ENCODE data around the gene RNF181. TPM values are rescaled to one million over a fixed set of nuclear protein-coding genes. Genes with fewer than 3 reads are reported as not detected.

RNF181 gene
- total and polyA plus RNA-seq, 4 donors: 90.2 to 296 (median 185) TPM

GRCh38 chr2:85596486-85597143, 1.1 kb downstream of the RNF181 start:
- Histone ChIP-seq H3K4me1 (ENCODE audit: control insufficient read depth in 5 of 5, insufficient read depth in 5 of 5, low read length in 5 of 5) (peaks cover 9 to 21% (median 17%) of the 10 kb centered on the region in 5 donors), H3K9me3 (ENCODE audit: control insufficient read depth in 4 of 4, insufficient read depth in 3 of 4, low read length in 3 of 4) (no peaks in the 10 kb centered on the region), H3K36me3 (ENCODE audit: control insufficient read depth in 4 of 4, insufficient read depth in 4 of 4, low read length in 4 of 4) (peaks cover 0 to 37% (median 12%) of the 10 kb centered on the region in 4 donors), H3K27me3 (ENCODE audit: control insufficient read depth in 3 of 3, insufficient read depth in 3 of 3, low read length in 2 of 3) (no peaks in the 10 kb centered on the region), H3K27ac (ENCODE audit: low read depth in 1 of 2, low read length in 1 of 2) (no peak overlapping the region), H3K4me3 (no peak overlapping the region), H3K9ac (ENCODE audit: insufficient read depth in 1 of 2, low read length in 2 of 2) (peak overlapping the region; percentile 63 to 88)
- DNase-seq: no peak
- no peak for TF ChIP-seq CTCF (IDR thresholded peaks at IDR 0.05; ENCODE audit: control extremely low read depth, extremely low read depth)
- WGBS, 2 donors: 67 to 72% methylated on average over 3 of the region's 3 CpGs
- ATAC-seq (ENCODE audit: insufficient read depth, low FRiP score): no peak

- Histone ChIP-seq H3K4me3 (no peak overlapping the region), H3K9me3 (ENCODE audit: control insufficient read depth in 4 of 4, insufficient read depth in 3 of 4, low read length in 3 of 4) (no peaks in the 10 kb centered on the region), H3K4me1 (ENCODE audit: control insufficient read depth in 5 of 5, insufficient read depth in 5 of 5, low read length in 5 of 5) (peaks cover 6 to 25% (median 18%) of the 10 kb centered on the region in 5 donors), H3K27ac (ENCODE audit: low read depth in 1 of 2, low read length in 1 of 2) (no peak overlapping the region), H3K9ac (ENCODE audit: insufficient read depth in 1 of 2, low read length in 2 of 2) (no peak overlapping the region), H3K36me3 (ENCODE audit: control insufficient read depth in 4 of 4, insufficient read depth in 4 of 4, low read length in 4 of 4) (peaks cover 0 to 36% (median 12%) of the 10 kb centered on the region in 4 donors), H3K27me3 (ENCODE audit: control insufficient read depth in 3 of 3, insufficient read depth in 3 of 3, low read length in 2 of 3) (no peaks in the 10 kb centered on the region)
- no peak for ATAC-seq (ENCODE audit: insufficient read depth, low FRiP score)
- WGBS, 2 donors: 85 to 92% methylated on average over 5 of the region's 5 CpGs
- TF ChIP-seq CTCF (IDR thresholded peaks at IDR 0.05; ENCODE audit: control extremely low read depth, extremely low read depth): no peak
- no peak for DNase-seq
Observed at GRCh38 chr2:85597241-85597640, 1.7 kb downstream of the RNF181 start.

- H3K27me3 ChIP-seq (ENCODE audit: control insufficient read depth in 3 of 3, insufficient read depth in 3 of 3, low read length in 2 of 3): no peaks in the 10 kb centered on the region
- DNase-seq: no peak
- WGBS, 2 donors: 84% methylated on average over 14 of the region's 14 CpGs
- H3K36me3 ChIP-seq (ENCODE audit: control insufficient read depth in 4 of 4, insufficient read depth in 4 of 4, low read length in 4 of 4): peaks cover 0 to 33% (median 12%) of the 10 kb centered on the region in 4 donors
- H3K9ac ChIP-seq (ENCODE audit: insufficient read depth in 1 of 2, low read length in 2 of 2): no peak overlapping the region
- no peak for ATAC-seq (ENCODE audit: insufficient read depth, low FRiP score)
- no peak for TF ChIP-seq CTCF (IDR thresholded peaks at IDR 0.05; ENCODE audit: control extremely low read depth, extremely low read depth)
- H3K27ac ChIP-seq (ENCODE audit: low read depth in 1 of 2, low read length in 1 of 2): no peak overlapping the region
- no peak overlapping the region for H3K4me3 ChIP-seq
- H3K4me1 ChIP-seq (ENCODE audit: control insufficient read depth in 5 of 5, insufficient read depth in 5 of 5, low read length in 5 of 5): peaks cover 7 to 25% (median 18%) of the 10 kb centered on the region in 5 donors
- no peaks in the 10 kb centered on the region for H3K9me3 ChIP-seq (ENCODE audit: control insufficient read depth in 4 of 4, insufficient read depth in 3 of 4, low read length in 3 of 4)
Observed at GRCh38 chr2:85598594-85599340, 3.2 kb downstream of the RNF181 start.
